GM13977 (cell line): ENCODE measurements around the gene UBAC1.
"Not testable (repeated sequence)": the region's sequence is repeated elsewhere in the genome, so short reads cannot be mapped to it uniquely, and the experiment has no call there.

ENCODE experiments used
- DNase-seq: peaks from one replicate; pipeline ENCODE4 v3.0.0; 2012; ENCODE audit warnings: low spot score
- in situ Hi-C: fragments of 300-500 bp; cut with MboI; formaldehyde crosslinking; loops from one replicate; pipeline ENCODE4 v1.12.0; 2022; ENCODE audit warnings: low sequenced_read_pairs, low pct_unique_long_range_greater_than_20kb, mixed read lengths, inconsistent platforms; ENCODE audit not compliant: unreplicated experiment
- TF ChIP-seq, protein P1 (sequence below): IDR thresholded peaks from 2 replicates; pipeline ENCODE4 v1.5.1; 2012; ENCODE audit warnings: mild to moderate bottlenecking, control low read depth; ENCODE audit not compliant: insufficient read depth; ENCODE audit errors: extremely low read depth, missing control alignments

UBAC1 gene

DNA sequence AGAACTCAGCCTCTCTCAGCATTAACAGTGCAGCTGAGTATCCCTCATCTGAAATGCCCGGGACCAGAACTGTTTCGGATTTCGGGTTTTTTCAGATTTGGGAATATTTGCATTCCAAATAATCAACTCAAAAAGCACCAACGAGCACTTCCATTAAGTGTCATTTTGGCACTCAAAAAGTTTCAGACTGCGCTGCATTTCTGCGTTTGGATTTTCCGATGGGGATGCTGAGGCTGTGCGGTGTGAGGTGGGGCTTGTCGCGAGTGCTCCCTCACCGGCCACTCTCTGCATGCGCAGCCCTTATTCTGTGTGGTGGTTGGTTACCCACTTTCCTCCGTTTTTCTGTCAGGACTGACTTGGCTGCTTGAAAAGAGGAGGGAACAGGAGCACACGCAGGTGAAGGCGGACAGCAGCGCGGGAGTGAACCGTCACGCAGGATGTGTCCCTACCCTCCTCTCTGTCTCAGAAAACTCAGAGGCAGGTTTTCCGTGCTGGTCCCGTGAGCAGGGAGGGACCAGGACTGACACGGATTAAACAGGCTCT, 8.4 kb downstream of the UBAC1 start:
- DNase-seq = no peak
- in situ Hi-C loops = no loop called here
- TF ChIP-seq, protein P1, sequence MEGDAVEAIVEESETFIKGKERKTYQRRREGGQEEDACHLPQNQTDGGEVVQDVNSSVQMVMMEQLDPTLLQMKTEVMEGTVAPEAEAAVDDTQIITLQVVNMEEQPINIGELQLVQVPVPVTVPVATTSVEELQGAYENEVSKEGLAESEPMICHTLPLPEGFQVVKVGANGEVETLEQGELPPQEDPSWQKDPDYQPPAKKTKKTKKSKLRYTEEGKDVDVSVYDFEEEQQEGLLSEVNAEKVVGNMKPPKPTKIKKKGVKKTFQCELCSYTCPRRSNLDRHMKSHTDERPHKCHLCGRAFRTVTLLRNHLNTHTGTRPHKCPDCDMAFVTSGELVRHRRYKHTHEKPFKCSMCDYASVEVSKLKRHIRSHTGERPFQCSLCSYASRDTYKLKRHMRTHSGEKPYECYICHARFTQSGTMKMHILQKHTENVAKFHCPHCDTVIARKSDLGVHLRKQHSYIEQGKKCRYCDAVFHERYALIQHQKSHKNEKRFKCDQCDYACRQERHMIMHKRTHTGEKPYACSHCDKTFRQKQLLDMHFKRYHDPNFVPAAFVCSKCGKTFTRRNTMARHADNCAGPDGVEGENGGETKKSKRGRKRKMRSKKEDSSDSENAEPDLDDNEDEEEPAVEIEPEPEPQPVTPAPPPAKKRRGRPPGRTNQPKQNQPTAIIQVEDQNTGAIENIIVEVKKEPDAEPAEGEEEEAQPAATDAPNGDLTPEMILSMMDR = no peak

DNA sequence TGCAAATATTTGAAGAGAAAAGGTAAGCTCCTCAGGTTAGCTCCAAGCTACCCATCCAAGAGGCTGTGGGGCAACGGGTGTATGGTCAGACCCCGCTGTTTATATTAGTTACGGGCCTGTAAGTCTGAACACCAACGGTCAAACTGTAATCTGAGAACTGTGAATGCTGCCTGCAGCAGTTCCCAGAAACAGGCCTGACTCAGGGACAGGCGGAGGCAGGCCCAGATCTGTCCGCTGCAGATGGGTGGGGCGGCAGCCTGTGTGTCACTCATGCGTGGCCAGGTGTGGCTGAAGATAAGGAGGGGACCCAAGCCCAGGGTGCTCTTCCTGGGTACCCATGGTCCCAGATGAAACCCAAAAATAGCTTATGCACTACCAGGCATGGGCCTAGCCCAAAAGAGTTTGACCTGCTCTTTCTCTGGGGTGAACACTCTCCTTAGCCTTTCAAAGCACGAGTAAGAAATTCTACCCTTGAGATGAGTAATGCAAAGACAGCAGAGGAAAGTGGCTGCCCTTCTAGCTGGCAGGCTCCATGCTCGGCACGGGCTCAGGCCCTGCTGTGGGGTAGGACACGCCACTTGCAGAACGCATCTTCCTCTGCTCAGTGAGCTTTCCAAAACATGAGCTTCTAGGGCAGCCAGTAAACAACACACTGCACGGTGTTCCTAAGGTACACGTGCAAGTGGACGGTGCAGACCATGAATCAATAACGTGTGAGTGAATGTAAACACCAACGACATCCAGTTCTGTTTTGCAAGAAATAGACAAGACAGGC, 9.1 kb downstream of the UBAC1 start:
- no peak for DNase-seq
- in situ Hi-C loops = no loop called here
- TF ChIP-seq, protein P1 = no peak

DNA sequence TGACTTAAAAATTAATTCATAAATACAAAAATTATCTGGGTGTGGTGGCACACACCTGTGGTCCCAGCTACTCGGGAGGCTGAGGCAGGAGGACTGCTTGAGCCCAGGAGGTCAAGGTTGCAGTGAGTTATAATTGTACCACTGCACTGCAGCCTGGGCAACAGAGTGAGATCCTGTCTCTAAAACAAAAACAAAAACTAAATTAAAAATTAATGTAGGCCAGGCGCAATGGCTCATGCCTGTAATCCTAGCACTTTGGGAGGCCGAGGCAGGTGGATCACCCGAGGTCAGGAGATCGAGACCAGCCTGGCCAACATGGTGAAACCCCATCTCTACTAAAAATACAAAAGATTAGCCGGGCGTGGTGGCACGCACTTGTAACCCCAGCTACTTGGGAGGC, 9.9 kb downstream of the UBAC1 start:
- in situ Hi-C loops, DNase-seq: not testable (repeated sequence)

DNA sequence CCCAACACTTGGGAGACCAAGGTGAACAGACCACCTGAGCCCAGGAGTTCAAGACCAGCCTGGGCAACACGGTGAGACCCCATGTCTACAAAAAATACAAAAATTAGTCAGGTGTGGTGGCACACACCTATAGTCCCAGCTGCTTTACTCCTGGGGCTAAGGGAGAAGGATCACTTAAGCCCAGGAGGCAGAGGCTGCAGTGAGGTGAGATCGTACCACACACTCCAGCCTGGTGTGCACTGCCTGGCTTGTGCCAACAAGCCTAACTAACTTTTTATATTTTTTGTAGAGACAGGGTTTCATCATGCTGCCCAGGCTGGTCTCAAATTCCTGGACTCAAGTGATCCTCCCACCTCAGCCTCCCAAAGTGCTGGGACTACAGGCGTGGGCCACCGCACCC, 10.3 kb downstream of the UBAC1 start:
- in situ Hi-C loops, DNase-seq: not testable (repeated sequence)

DNA sequence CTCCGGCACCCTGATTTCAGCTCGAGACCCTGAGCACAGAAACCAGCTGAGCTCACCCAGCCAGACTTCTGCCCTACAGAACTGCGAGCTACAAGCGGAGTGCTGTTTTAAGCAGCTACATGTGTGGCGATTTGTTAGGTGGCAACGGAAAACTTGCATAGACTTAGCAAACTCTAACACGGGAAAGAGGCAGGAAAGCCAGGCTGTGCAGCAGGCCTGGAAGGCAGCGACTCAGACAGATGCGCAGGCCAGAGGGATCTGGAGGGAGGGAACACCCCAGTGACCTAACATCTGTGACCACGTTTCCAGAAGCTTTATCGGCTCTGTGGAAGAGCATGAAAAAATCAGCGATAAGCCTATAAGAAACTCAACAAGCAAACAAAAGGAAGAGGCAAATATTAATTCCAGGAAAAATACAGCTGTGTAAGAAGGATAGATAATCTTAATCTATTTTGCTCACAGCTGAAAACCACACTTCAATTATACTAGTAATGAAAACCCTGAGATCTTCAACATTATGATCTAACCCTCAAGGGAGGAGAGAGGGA, 11.0 kb downstream of the UBAC1 start:
- TF ChIP-seq, protein P1 = no peak
- DNase-seq = no peak
- in situ Hi-C loops = no loop called here

DNA sequence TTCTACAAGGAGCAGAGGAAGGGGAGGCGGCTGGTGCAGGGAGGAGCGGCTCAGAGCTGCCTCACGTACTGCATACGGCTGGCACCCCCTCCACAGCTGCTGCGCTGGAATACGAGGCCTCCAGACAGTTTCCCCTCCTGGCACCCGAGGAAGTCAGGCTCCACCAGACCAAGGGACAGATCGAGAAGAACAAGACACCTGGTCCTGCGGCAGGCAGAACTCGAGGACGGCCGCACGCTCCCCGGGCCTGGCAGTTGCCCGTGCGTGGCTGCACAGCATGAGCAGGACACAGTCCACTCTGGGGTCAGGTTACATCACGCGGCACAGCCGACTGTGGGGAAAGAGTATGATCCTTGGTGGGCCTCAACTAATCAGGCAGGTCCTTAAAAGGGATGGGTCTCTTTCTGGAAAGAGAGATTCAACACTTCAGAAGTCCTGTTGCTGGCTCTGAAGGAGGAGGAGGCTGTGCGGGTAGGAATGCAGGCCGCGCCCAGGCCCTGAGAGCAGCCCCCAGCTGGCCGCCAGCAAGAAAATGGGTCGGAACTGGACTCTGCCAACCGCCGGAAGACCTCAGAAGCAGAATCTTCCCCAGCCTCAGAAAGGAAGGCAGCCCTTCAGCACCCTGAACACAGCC, 11.6 kb downstream of the UBAC1 start:
- TF ChIP-seq, protein P1 = no peak
- in situ Hi-C loops = no loop called here
- no peak for DNase-seq

DNA sequence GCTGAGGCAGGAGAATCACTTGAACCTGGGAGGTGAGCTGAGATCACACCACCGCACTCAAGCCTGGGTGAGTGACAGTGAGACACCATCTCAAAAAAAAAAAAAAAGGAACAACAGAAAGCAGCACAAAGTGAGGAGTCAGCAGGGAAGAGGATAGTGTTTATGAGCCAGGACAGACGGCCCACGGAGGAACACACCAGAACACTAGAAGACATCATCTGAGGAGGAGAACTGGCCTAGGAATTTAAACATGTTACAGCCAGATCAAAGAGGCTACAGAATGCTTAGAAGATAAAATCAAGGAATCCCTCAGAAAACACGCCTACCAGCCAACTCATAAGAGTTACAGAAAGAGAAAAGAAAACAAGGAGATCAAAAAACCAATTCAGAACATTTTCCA, 12.2 kb downstream of the UBAC1 start:
- DNase-seq = no peak
- TF ChIP-seq, protein P1 = no peak
- in situ Hi-C loops = no loop called here
